H1 (cell line): Measurements from ENCODE around the gene EFCAB10. TPM values are rescaled to one million over a fixed set of nuclear protein-coding genes. Genes with fewer than 3 reads are reported as not detected.

Source experiments
- ASH2L ChIP-seq: fragments of 200-600, 300-600 bp; sonication (generic); IDR thresholded peaks from one replicate; pipeline ENCODE4 v1.7.1; 2017; ENCODE audit warnings: low read length
- BACH1 ChIP-seq: IDR thresholded peaks from 2 replicates; pipeline ENCODE4 v1.6.1; 2012; ENCODE audit warnings: low read length, improper control_type of control experiment
- MAFK ChIP-seq: IDR thresholded peaks from 2 replicates; pipeline ENCODE4 v1.6.1; 2012; ENCODE audit warnings: low read depth, mild to moderate bottlenecking, improper control_type of control experiment, low read length
- NRF1 ChIP-seq: IDR thresholded peaks from 2 replicates; pipeline ENCODE4 v1.6.1; 2011; ENCODE audit warnings: mild to moderate bottlenecking, low read depth, low read length, improper control_type of control experiment
- PHF8 ChIP-seq: fragments of 200-600 bp; sonication (generic); conservative IDR thresholded peaks from 2 replicates; pipeline ENCODE4 v1.7.1; 2012; ENCODE audit warnings: low read depth, mild to moderate bottlenecking, inconsistent platforms, low read length, moderate library complexity
- POLR2AphosphoS5 ChIP-seq: IDR thresholded peaks from 2 replicates; pipeline ENCODE4 v1.6.1; 2011; ENCODE audit warnings: low read depth, low read length
- RAD21 ChIP-seq, 2 experiments: IDR thresholded peaks in 1 of 2; conservative IDR thresholded peaks in 1 of 2; 2 replicates each; pipeline ENCODE4 v1.6.1; 2011; ENCODE audit warnings: low read depth in 2 of 2, low read length in 2 of 2, improper control_type of control experiment in 1 of 2, inconsistent platforms in 1 of 2, mild to moderate bottlenecking in 1 of 2, moderate library complexity in 1 of 2
- SP1 ChIP-seq: IDR thresholded peaks from 2 replicates; pipeline ENCODE4 v1.6.1; 2011; ENCODE audit warnings: low read depth, low read length
- YY1 ChIP-seq: IDR thresholded peaks from 2 replicates; pipeline ENCODE4 v1.6.1; 2011; ENCODE audit warnings: low read depth, mild to moderate bottlenecking, low read length
- polyA plus RNA-seq, 7 experiments: library from polyadenylated mRNA; depleted of rRNA in 3 of 7; stranded (reverse) in 5 of 7; unstranded in 2 of 7; fragments of >200 nt in 5 of 7; fragments of 200-250 nt in 2 of 7; gene quantifications; 1 replicate in 5 of 7; 2 replicates in 1 of 7; 4 replicates in 1 of 7; pipeline versions ENCODE4 v1.2.1 to v1.2.3, GENCODE V29; 2011 to 2013; ENCODE audit warnings: missing spikeins in 2 of 7, mixed read lengths in 2 of 7
- total RNA-seq: library from RNA; stranded (reverse); fragmentation: NEBNext Ultra II Directional; extraction: Animal tissue kit (Norgen Biotek cat#: 25700); gene quantifications from 2 replicates; pipeline ENCODE4 v1.2.1, GENCODE V29; 2021
- TF ChIP-seq, protein P1 (sequence below), 3 experiments: IDR thresholded peaks; 1 replicate in 2 of 3; 2 replicates in 1 of 3; pipeline versions ENCODE4 v1.5.1 to v1.6.1; 2011; ENCODE audit warnings: low read length in 3 of 3, mild to moderate bottlenecking in 3 of 3, inconsistent platforms in 2 of 3, low read depth in 1 of 3, moderate library complexity in 1 of 3; ENCODE audit not compliant: insufficient read depth in 1 of 3; ENCODE audit errors: control extremely low read depth in 1 of 3

The EFCAB10 gene
- total and polyA plus RNA-seq, 2 of the 8 experiments (the other 6 are each of a cell fraction or from before 2014, with no cell fraction given), result 0.80 to 3.1 TPM

DNA sequence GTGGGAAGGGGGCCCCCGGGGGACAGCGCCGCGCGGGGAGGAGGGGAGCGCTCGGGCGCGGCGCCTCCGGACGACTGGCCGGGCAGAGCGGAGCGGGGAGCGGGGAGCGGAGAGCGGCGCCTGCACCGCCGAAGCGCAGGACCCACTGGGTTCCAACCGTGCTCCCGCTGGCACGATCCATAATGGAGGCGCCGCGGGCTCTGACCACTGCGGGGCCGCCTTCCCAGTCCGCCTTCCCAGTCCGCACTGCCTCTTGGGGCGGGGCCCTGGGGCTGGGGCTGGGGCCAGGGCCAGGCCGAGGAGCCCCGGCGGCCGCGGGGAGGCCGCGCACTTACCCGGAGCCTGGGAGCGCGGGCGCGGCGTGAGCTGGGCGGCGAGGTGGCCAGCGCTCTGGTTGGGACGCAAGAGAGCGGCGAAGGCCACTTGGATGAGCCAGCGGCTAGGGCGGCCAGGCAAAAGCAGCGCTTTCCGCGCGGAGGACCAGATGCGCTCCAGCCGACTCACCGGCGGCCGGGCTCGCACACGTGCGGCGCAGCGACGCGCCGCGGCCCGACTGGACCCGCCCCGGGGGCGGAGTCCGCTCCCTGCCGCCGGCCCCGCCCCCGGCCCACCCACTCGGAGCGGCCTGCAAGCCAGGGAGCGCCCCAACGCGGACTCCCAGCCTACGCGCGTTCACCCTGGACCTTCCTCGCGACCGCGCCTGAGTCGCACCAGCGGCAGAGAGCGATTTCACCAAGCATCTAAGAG is 59.4 kb downstream of the EFCAB10 start, which contains the start of gene PUS7 (continued):
- TF ChIP-seq ASH2L, result peak; percentile 71
- no peak for TF ChIP-seq RAD21 (IDR thresholded peaks at IDR 0.05 in 1 of 2, conservative IDR thresholded peaks at IDR 0.05 in 1 of 2; ENCODE audit: low read depth in 2 of 2, low read length in 2 of 2)
- peak; percentile 98 for TF ChIP-seq PHF8
- no peak for TF ChIP-seq MAFK
- 0 out of 2 replicates have a peak, but pooled peaks have one; percentile 23 for TF ChIP-seq YY1
- TF ChIP-seq, protein P1, sequence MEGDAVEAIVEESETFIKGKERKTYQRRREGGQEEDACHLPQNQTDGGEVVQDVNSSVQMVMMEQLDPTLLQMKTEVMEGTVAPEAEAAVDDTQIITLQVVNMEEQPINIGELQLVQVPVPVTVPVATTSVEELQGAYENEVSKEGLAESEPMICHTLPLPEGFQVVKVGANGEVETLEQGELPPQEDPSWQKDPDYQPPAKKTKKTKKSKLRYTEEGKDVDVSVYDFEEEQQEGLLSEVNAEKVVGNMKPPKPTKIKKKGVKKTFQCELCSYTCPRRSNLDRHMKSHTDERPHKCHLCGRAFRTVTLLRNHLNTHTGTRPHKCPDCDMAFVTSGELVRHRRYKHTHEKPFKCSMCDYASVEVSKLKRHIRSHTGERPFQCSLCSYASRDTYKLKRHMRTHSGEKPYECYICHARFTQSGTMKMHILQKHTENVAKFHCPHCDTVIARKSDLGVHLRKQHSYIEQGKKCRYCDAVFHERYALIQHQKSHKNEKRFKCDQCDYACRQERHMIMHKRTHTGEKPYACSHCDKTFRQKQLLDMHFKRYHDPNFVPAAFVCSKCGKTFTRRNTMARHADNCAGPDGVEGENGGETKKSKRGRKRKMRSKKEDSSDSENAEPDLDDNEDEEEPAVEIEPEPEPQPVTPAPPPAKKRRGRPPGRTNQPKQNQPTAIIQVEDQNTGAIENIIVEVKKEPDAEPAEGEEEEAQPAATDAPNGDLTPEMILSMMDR (IDR thresholded peaks at IDR 0.05; ENCODE audit: control extremely low read depth in 1 of 3, insufficient read depth in 1 of 3, low read depth in 1 of 3, low read length in 3 of 3), result no peak
- TF ChIP-seq NRF1, result no peak
- TF ChIP-seq BACH1, result no peak
- 0 out of 2 replicates have a peak, but pooled peaks have one; percentile 14 for TF ChIP-seq SP1
- peak; percentile 96 for TF ChIP-seq POLR2AphosphoS5
